GM19468 (cell line): Measurements from ENCODE around the gene SLC35F1.

Source experiments
- ATAC-seq: cut with Tn5 transposase; IDR thresholded peaks from one replicate; pipeline ENCODE4 v1.9.1; 2021; ENCODE audit warnings: mild to moderate bottlenecking, moderate library complexity, moderate number of reproducible peaks; ENCODE audit not compliant: unreplicated experiment; ENCODE audit errors: extremely low read depth

The SLC35F1 gene

DNA sequence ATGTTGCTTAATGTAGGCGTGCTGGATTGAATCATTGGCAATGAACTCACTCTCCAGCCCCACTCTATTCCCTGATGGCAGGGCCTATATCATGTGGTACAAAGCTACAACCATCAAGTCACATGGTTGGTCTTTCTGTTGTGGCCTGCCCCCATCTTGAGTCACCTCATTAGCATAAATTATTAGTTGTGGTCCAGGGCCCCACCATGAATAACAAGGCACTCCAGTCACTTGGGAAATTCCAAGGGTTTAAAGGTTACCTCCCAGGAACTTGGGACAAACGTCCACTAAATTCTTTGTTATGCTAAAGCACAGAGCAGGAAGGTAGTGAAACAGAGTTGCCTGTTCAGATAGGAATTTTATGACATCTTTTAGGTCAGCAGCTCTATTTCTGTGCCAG is 193.7 kb downstream of the SLC35F1 start:
- no peak for ATAC-seq

- no peak for ATAC-seq
These were observed 194.2 kb downstream of the SLC35F1 start for GRCh38 chr6:118101220-118101619.

- no peak for ATAC-seq
These were observed 194.8 kb downstream of the SLC35F1 start for GRCh38 chr6:118101831-118102345.

GRCh38 chr6:118102401-118102800 is 195.3 kb downstream of the SLC35F1 start:
- no peak for ATAC-seq

GRCh38 chr6:118103381-118104146 is 196.5 kb downstream of the SLC35F1 start:
- ATAC-seq = no peak

DNA sequence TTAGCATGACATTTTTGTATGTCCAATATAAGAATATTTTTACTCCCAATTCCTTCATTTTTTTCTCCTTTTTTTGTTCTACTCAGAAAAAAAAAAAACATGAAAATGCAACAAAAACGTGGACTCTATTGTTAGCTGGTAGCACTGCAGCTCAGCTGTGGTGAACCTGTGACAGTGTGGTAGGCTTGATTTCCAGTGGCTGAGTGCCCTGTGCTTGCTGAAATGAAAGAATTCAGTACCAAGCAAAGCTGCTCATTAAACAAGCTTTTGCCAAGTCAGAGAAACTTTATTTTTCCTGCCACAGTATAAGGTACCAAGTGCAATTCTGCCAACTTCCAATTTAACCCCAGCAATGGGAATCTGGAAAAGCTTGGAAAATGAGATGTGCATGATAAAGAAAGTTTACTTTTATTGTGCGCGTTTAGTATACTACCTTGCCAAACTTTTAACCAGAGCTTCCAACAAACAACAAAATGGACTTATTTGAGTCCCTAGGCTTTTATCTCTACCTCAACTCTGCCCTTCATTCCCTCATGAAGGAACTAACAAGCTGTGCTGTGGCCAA is 215.2 kb downstream of the SLC35F1 start:
- no peak for ATAC-seq

- ATAC-seq = no peak
These were observed 215.7 kb downstream of the SLC35F1 start for GRCh38 chr6:118122801-118123200.

GRCh38 chr6:118123503-118124037 is 216.5 kb downstream of the SLC35F1 start:
- ATAC-seq = no peak

DNA sequence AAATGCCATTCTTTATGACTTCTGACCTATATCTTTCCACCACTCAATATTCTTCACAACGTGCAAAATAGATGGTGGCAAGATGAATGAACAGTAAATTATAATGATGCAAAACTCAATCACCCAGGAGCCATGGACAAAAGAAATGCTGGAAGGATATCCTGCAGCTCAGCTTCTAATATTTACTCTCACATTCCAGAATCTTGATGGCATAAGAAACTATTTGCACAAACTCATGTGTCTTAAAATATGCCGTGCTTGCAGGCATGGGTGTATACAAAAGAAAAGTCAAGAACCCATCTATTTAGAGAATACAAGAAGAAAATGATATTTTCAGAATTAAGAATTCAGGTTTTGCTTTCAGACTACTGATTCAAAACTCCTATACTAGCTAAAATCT is 217.8 kb downstream of the SLC35F1 start:
- no peak for ATAC-seq

- no peak for ATAC-seq
These were observed 221.7 kb downstream of the SLC35F1 start for GRCh38 chr6:118128755-118129154.

DNA sequence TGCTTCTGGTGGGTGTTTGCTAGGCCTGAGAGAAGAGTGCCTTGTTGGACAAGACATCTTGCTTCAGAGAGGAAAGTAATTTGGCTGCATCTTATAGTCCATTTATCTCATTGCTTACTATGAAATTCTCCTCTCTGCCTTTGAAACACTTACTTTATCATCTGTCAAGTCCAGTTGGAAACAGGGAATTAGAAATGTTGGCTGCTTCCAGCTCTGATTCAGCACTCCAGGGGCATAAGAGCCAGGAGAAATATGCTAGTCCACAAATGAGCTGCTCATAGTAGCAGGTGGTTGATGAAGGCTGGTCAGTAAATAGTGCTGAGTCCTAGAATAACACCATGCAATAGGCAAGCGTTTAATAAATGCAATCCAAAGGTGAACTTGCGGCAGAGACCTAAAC is 227.1 kb downstream of the SLC35F1 start:
- ATAC-seq = no peak

- no peak for ATAC-seq
These were observed 227.7 kb downstream of the SLC35F1 start for GRCh38 chr6:118134736-118135135.

DNA sequence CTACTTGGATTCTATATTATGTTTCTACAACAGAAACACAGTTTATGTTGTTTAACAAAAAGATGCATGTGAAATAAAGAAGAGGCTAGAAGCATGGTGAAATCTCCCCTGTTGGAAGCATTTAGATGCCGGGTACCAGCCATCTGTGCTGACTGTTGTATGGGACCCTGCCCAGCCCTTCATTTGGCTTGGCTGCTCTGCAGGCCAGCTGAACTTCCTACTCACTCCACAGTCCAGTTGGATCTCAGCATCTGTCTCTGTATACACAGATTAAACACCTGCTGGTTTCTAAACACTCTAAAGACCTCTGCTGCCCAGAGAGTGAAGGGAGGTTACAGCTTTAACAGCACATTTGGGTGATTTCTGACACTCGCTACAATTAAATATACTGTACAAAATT is 228.3 kb downstream of the SLC35F1 start:
- no peak for ATAC-seq

GRCh38 chr6:118141211-118141610 is 234.1 kb downstream of the SLC35F1 start:
- ATAC-seq = no peak

GRCh38 chr6:118146584-118146983 is 239.5 kb downstream of the SLC35F1 start:
- no peak for ATAC-seq

DNA sequence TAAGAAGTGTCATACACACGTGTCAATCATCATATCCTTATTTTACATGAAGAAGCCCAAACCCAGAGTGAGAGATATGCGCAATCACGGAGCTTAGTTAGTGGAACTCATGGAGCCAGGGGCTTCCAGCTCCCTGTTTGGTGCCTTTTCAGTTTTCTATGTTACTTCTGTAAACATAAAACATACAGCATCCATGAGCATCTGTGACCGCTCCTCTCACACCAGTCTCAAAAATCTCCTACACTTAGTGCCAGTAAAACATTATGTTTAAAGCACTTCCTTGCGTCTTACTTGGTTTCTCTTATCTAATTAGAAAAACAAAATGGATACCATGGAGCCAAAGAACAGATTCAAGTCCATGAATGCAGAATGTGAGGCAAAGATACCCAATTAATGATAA is 240.4 kb downstream of the SLC35F1 start:
- no peak for ATAC-seq

GRCh38 chr6:118148561-118148960 is 241.5 kb downstream of the SLC35F1 start:
- ATAC-seq = no peak

DNA sequence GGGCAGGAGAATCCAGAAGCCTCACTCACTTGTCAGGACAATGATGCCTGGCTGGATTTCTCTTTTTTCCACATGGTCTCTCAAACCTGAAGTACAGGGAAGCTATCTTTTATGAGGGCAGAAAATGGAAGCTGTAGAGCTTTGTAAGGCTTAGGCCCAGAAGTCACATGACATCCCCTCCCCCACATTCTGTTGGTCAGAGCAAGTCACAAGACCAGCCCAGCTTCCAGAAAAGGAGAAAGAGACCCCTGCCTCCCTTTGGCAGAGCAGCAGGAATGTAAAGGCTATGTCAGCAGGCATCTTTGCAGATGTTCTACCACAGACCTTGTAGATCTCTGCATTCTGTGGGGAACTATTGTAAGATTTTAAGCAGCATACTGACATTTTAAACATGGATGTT is 245.5 kb downstream of the SLC35F1 start:
- no peak for ATAC-seq

DNA sequence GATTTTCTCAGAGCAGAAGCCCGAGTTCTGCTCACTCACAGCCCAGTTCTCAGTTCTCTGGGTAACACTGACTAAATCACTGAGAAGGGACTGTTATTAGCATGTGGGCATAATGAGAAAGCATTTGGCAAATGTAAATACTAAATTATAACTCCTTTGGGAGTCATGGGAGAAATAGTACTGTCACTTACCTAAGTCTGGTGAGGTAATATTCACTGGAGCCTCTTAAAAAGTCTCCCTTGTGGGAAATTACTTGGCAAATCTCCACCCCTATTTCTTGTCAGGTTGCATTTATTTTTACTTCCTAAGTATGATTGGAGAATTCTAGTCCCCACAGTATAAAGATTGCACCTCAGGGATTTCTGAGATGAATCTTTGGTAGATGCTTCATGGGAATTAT is 254.3 kb downstream of the SLC35F1 start:
- ATAC-seq = no peak

- no peak for ATAC-seq
These were observed 256.5 kb downstream of the SLC35F1 start for GRCh38 chr6:118163542-118163941.

GRCh38 chr6:118165500-118165899 is 258.4 kb downstream of the SLC35F1 start:
- ATAC-seq = no peak

GRCh38 chr6:118168421-118168820 is 261.4 kb downstream of the SLC35F1 start:
- no peak for ATAC-seq
